ENCODE data around the gene GNG12.

Gene GNG12

GRCh38 chr1:67792741-67793458 is 40.4 kb downstream of the GNG12 start:
- Histone ChIP-seq H3K9me2 (replicated peaks; ENCODE audit: insufficient read depth, low read length) (no peaks in the 10 kb centered on the region), H3F3A (ENCODE audit: insufficient read depth) (no peaks in the 10 kb centered on the region), H3K9ac (ENCODE audit: low read length) (no peak overlapping the region), H3K79me2 (ENCODE audit: insufficient read depth, low read length) (no peaks in the 10 kb centered on the region), H3K4me3 (ENCODE audit: insufficient read depth, low read length, poor library complexity, severe bottlenecking) (no peak overlapping the region), H3K9me3 (ENCODE audit: insufficient read depth, low read length) (no peaks in the 10 kb centered on the region), H4K20me1 (ENCODE audit: low read depth, low read length) (no peaks in the 10 kb centered on the region), H2AFZ (ENCODE audit: low read depth, low read length, severe bottlenecking) (no peak overlapping the region), H3K4me2 (ENCODE audit: low read depth, low read length, poor library complexity, severe bottlenecking) (no peak overlapping the region), H3K27me3 (ENCODE audit: low read length) (no peaks in the 10 kb centered on the region), H3K36me3 (ENCODE audit: low read length) (no peaks in the 10 kb centered on the region), H3K27ac (ENCODE audit: low read depth, low read length) (no peak overlapping the region)
- no peak for TF ChIP-seq CTCF (IDR thresholded peaks at IDR 0.05; ENCODE audit: insufficient read depth, low read length, poor library complexity, severe bottlenecking)

- Histone ChIP-seq H3K9me2 (replicated peaks; ENCODE audit: insufficient read depth, low read length) (no peaks in the 10 kb centered on the region), H3K36me3 (ENCODE audit: low read length) (no peaks in the 10 kb centered on the region), H3F3A (ENCODE audit: insufficient read depth) (no peaks in the 10 kb centered on the region), H2AFZ (ENCODE audit: low read depth, low read length, severe bottlenecking) (no peak overlapping the region), H3K9me3 (ENCODE audit: insufficient read depth, low read length) (no peaks in the 10 kb centered on the region), H3K27me3 (ENCODE audit: low read length) (no peaks in the 10 kb centered on the region), H3K4me2 (ENCODE audit: low read depth, low read length, poor library complexity, severe bottlenecking) (no peak overlapping the region), H3K4me3 (ENCODE audit: insufficient read depth, low read length, poor library complexity, severe bottlenecking) (no peak overlapping the region), H4K20me1 (ENCODE audit: low read depth, low read length) (no peaks in the 10 kb centered on the region), H3K79me2 (ENCODE audit: insufficient read depth, low read length) (no peaks in the 10 kb centered on the region), H3K27ac (ENCODE audit: low read depth, low read length) (no peak overlapping the region), H3K9ac (ENCODE audit: low read length) (no peak overlapping the region)
- TF ChIP-seq EZH2phosphoT487 (conservative IDR thresholded peaks at IDR 0.05; ENCODE audit: low read length), result no peak
- no peak for TF ChIP-seq CTCF (IDR thresholded peaks at IDR 0.05; ENCODE audit: insufficient read depth, low read length, poor library complexity, severe bottlenecking)
Observed at GRCh38 chr1:67792103-67792502, 41.2 kb downstream of the GNG12 start.

GRCh38 chr1:67791686-67792085 is 41.6 kb downstream of the GNG12 start:
- Histone ChIP-seq H3K9ac (ENCODE audit: low read length) (no peak overlapping the region), H3K27ac (ENCODE audit: low read depth, low read length) (no peak overlapping the region), H2AFZ (ENCODE audit: low read depth, low read length, severe bottlenecking) (no peak overlapping the region), H3K4me3 (ENCODE audit: insufficient read depth, low read length, poor library complexity, severe bottlenecking) (no peak overlapping the region), H3K4me2 (ENCODE audit: low read depth, low read length, poor library complexity, severe bottlenecking) (no peak overlapping the region), H3F3A (ENCODE audit: insufficient read depth) (no peaks in the 10 kb centered on the region), H3K36me3 (ENCODE audit: low read length) (no peaks in the 10 kb centered on the region), H3K9me2 (replicated peaks; ENCODE audit: insufficient read depth, low read length) (no peaks in the 10 kb centered on the region), H3K79me2 (ENCODE audit: insufficient read depth, low read length) (no peaks in the 10 kb centered on the region), H3K27me3 (ENCODE audit: low read length) (no peaks in the 10 kb centered on the region), H3K9me3 (ENCODE audit: insufficient read depth, low read length) (no peaks in the 10 kb centered on the region), H4K20me1 (ENCODE audit: low read depth, low read length) (no peaks in the 10 kb centered on the region)
- no peak for TF ChIP-seq EZH2phosphoT487 (conservative IDR thresholded peaks at IDR 0.05; ENCODE audit: low read length)
- TF ChIP-seq CTCF (IDR thresholded peaks at IDR 0.05; ENCODE audit: insufficient read depth, low read length, poor library complexity, severe bottlenecking), result no peak

All from SU-DHL-6 (cell line).